Loucy (cell line): ENCODE results near the gene BTBD19.

Experiments used
- CTCF ChIP-seq: fragments of 200-600 bp; sonication (generic); conservative IDR thresholded peaks from 2 replicates; pipeline ENCODE4 v1.5.1; 2014; ENCODE audit warnings: mild to moderate bottlenecking, antibody characterized with exemption, low read length
- EZH2phosphoT487 ChIP-seq: fragments of 200-600 bp; IDR thresholded peaks from 2 replicates; pipeline ENCODE4 v1.6.1; 2018; ENCODE audit warnings: antibody characterized with exemption, mild to moderate bottlenecking, moderate library complexity, borderline replicate concordance

GRCh38 chr1:44775078-44775929, 33.0 kb upstream of the BTBD19 start, which contains the start of gene RPS8:
- TF ChIP-seq CTCF (no peak), EZH2phosphoT487 (no peak)
